Caco-2 (cell line): ENCODE measurements around the gene RXFP3. TPM values are rescaled to one million over a fixed set of nuclear protein-coding genes. Genes with fewer than 3 reads are reported as not detected.

ENCODE experiments used
- BruUV-seq: library from RNA; stranded (reverse); fragments of 400-500 nt; replicated peaks from 2 replicates; lab custom pipeline; 2021; lab: Mats Ljungman, UMichigan
- CTCF ChIA-PET: fragments of 300-600 bp; sonication (Branson Sonifier 250); formaldehyde crosslinking; loops from one replicate; lab custom pipeline; 2022; ENCODE audit warnings: antibody characterized with exemption; lab: Charles Lee
- POLR2A ChIA-PET: fragments of 300-600 bp; sonication (Branson Sonifier 250); formaldehyde crosslinking; loops from one replicate; lab custom pipeline; 2022; ENCODE audit warnings: antibody characterized with exemption; lab: Charles Lee
- DNase-seq, 2 experiments: peaks; one replicate each; pipeline versions ENCODE4 v3.0.0 to v3.0.0-alpha.2; 2020 to 2022
- H3K27me3 ChIP-seq: replicated peaks from 2 replicates; pipeline ENCODE4 v1.6.0; 2011; ENCODE audit warnings: low read length; ENCODE audit not compliant: control insufficient read depth, insufficient read depth
- H3K36me3 ChIP-seq: 2 replicates; pipeline ENCODE4 v1.5.1; 2011; ENCODE audit warnings: low read length; ENCODE audit not compliant: control insufficient read depth, insufficient read depth
- H3K4me1 ChIP-seq: fragments of 250-450 bp; sonication (Bioruptor Pico); 2 replicates; pipeline ENCODE4 v1.5.1; 2020; ENCODE audit warnings: mild to moderate bottlenecking
- H3K4me3 ChIP-seq: 2 replicates; pipeline ENCODE4 v1.5.1; 2011; ENCODE audit warnings: low read depth, mild to moderate bottlenecking, control low read depth, low read length
- H3K9me3 ChIP-seq: fragments of 250-450 bp; sonication (Bioruptor Pico); 2 replicates; pipeline ENCODE4 v1.5.1; 2020; ENCODE audit warnings: mild to moderate bottlenecking, moderate library complexity
- H3K27ac Mint-ChIP-seq: one replicate; pipeline ENCODE4 v1.8.0; 2022; ENCODE audit warnings: mixed read lengths; ENCODE audit not compliant: unreplicated experiment
- H3K27me3 Mint-ChIP-seq: one replicate; pipeline ENCODE4 v1.8.0; 2022; ENCODE audit warnings: mixed read lengths; ENCODE audit not compliant: insufficient read depth, unreplicated experiment
- H3K36me3 Mint-ChIP-seq: one replicate; pipeline ENCODE4 v1.8.0; 2022; ENCODE audit warnings: mild to moderate bottlenecking, mixed read lengths; ENCODE audit not compliant: insufficient read depth, unreplicated experiment
- H3K4me1 Mint-ChIP-seq: one replicate; pipeline ENCODE4 v1.8.0; 2022; ENCODE audit warnings: low read depth, mixed read lengths; ENCODE audit not compliant: unreplicated experiment
- H3K4me3 Mint-ChIP-seq: one replicate; pipeline ENCODE4 v1.8.0; 2022; ENCODE audit warnings: mild to moderate bottlenecking, moderate library complexity, mixed read lengths; ENCODE audit not compliant: unreplicated experiment
- H3K9me3 Mint-ChIP-seq: one replicate; pipeline ENCODE4 v1.8.0; 2022; ENCODE audit warnings: mixed read lengths; ENCODE audit not compliant: unreplicated experiment
- CTCF ChIP-seq, 2 experiments: fragments of 200-600 bp in 1 of 2; IDR thresholded peaks; 1 replicate in 1 of 2; 2 replicates in 1 of 2; pipeline versions ENCODE4 v1.5.1 to v1.8.0; 2011 to 2022; ENCODE audit warnings: antibody characterized with exemption in 1 of 2, control low read depth in 1 of 2, inconsistent platforms in 1 of 2, low read depth in 1 of 2, low read length in 1 of 2, mild to moderate bottlenecking in 1 of 2, moderate library complexity in 1 of 2; ENCODE audit not compliant: insufficient read depth in 1 of 2, severe bottlenecking in 1 of 2, unreplicated experiment in 1 of 2
- intact Hi-C: fragments of 100-400 bp; cut with micrococcal nuclease; formaldehyde crosslinking; loops from one replicate; pipeline ENCODE4 v1.10.0; 2022; ENCODE audit not compliant: unreplicated experiment
- total RNA-seq: library from RNA; stranded (reverse); gene quantifications from 2 replicates; pipeline ENCODE4 v1.2.3, GENCODE V29; 2022

Gene RXFP3
- total RNA-seq, 1 experiment from 2014 or later: not detected

DNA sequence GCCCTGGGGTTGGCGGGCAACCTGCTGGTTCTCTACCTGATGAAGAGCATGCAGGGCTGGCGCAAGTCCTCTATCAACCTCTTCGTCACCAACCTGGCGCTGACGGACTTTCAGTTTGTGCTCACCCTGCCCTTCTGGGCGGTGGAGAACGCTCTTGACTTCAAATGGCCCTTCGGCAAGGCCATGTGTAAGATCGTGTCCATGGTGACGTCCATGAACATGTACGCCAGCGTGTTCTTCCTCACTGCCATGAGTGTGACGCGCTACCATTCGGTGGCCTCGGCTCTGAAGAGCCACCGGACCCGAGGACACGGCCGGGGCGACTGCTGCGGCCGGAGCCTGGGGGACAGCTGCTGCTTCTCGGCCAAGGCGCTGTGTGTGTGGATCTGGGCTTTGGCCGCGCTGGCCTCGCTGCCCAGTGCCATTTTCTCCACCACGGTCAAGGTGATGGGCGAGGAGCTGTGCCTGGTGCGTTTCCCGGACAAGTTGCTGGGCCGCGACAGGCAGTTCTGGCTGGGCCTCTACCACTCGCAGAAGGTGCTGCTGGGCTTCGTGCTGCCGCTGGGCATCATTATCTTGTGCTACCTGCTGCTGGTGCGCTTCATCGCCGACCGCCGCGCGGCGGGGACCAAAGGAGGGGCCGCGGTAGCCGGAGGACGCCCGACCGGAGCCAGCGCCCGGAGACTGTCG, 976 bp downstream of the RXFP3 start:
- intact Hi-C loops: loop anchor here (10.0 kb wide), 1 partner anchor 202 kb away; no protein-coding TSS in a partner anchor
- H3K36me3 Mint-ChIP-seq: no peaks in the 10 kb centered on the region
- H3K27me3 Mint-ChIP-seq: peaks cover 11% of the 10 kb centered on the region
- Histone ChIP-seq H3K27me3 (no peaks in the 10 kb centered on the region), H3K36me3 (no peaks in the 10 kb centered on the region), H3K9me3 (no peaks in the 10 kb centered on the region), H3K4me1 (no peaks in the 10 kb centered on the region), H3K4me3 (no peak overlapping the region)
- BruUV-seq: no TSS peak
- no peak overlapping the region for H3K27ac Mint-ChIP-seq
- DNase-seq: no peak
- H3K4me1 Mint-ChIP-seq: no peaks in the 10 kb centered on the region
- ChIA-PET POLR2A (no interaction called here), CTCF (no interaction called here)
- TF ChIP-seq CTCF (IDR thresholded peaks at IDR 0.05; ENCODE audit: insufficient read depth in 1 of 2, low read depth in 1 of 2, low read length in 1 of 2, severe bottlenecking in 1 of 2, unreplicated experiment in 1 of 2): no peak
- no peaks in the 10 kb centered on the region for H3K9me3 Mint-ChIP-seq
- no peak overlapping the region for H3K4me3 Mint-ChIP-seq

- H3K27me3 Mint-ChIP-seq: peaks cover 9% of the 10 kb centered on the region
These were observed 1.7 kb downstream of the RXFP3 start for GRCh38 chr5:33937707-33938506.

More at GRCh38 chr5:33937707-33938506, 1.7 kb downstream of the RXFP3 start:
- Histone ChIP-seq H3K27me3 (no peaks in the 10 kb centered on the region), H3K4me3 (no peak overlapping the region), H3K4me1 (no peaks in the 10 kb centered on the region), H3K9me3 (no peaks in the 10 kb centered on the region), H3K36me3 (no peaks in the 10 kb centered on the region)
- TF ChIP-seq CTCF (IDR thresholded peaks at IDR 0.05; ENCODE audit: insufficient read depth in 1 of 2, low read depth in 1 of 2, low read length in 1 of 2, severe bottlenecking in 1 of 2, unreplicated experiment in 1 of 2): no peak
- H3K4me1 Mint-ChIP-seq: no peaks in the 10 kb centered on the region
- no peaks in the 10 kb centered on the region for H3K36me3 Mint-ChIP-seq
- no TSS peak for BruUV-seq
- ChIA-PET CTCF (no interaction called here), POLR2A (no interaction called here)
- no peak for DNase-seq
- no peak overlapping the region for H3K27ac Mint-ChIP-seq
- intact Hi-C loops: loop anchor here (10.0 kb wide), 1 partner anchor 203 kb away; no protein-coding TSS in a partner anchor
- H3K9me3 Mint-ChIP-seq: no peaks in the 10 kb centered on the region
- no peak overlapping the region for H3K4me3 Mint-ChIP-seq
